ENCODE measurements around the gene PLEKHM1.
A peak's percentile ranks its signal among the peaks of the same experiment; 100 is the strongest.

Gene PLEKHM1

DNA sequence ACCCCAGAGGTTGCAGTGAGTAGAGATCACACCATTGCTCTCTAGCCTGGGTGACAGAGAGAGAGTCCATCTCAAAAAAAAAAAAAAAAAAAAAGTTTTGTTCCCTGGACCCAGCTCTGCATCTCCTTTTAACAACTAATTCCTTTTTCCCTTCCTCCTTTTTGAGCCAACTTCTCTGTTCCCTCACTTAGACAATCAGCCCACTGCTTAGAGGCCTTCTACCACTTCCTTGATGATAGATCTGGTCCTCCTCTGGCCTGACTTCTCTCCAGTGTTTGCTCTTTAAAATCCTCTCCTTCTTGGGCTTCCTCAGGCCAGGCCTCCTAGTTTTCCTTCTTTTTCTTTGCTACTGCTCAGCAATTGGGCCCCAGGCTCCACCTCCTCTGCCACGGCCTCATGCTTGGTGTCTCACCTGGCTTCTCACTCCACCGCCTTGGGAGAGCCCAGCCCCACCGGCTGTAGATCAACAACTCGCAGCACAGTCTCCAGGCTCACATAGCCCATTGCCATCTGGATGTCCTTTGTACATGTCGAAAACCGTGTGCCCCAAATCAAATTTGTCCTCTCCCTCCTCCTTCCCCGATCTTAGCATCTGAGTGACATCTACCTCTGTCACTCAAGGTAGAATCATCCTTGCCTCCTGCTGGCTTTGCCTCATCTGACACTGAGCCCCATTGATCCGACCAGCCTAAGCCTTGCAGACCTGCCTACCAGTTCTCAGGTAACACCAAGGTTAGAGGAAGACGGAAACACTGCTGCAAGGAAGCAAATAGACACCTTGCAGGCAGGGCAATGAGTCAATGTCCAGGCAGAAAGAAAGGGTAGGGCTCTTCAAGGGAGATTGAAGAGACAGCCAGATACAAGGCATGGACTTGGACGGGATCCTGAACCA, 75.3 kb downstream of the PLEKHM1 start:
- Histone ChIP-seq H3K9me3 (no peaks in the 10 kb centered on the region), H3K4me3 (ENCODE audit: low read depth in 1 of 2, low read length in 1 of 2) (no peak overlapping the region), H3K27me3 (no peaks in the 10 kb centered on the region), H3K36me3 (peaks cover 10% of the 10 kb centered on the region), H3K4me1 (ENCODE audit: control insufficient read depth in 1 of 2, insufficient read depth in 1 of 2, low read depth in 1 of 2, low read length in 1 of 2) (peaks cover 39 to 41% of the 10 kb centered on the region in 2 experiments), H3K27ac (peak overlapping the region; percentile 67)
- TF ChIP-seq, protein P1, sequence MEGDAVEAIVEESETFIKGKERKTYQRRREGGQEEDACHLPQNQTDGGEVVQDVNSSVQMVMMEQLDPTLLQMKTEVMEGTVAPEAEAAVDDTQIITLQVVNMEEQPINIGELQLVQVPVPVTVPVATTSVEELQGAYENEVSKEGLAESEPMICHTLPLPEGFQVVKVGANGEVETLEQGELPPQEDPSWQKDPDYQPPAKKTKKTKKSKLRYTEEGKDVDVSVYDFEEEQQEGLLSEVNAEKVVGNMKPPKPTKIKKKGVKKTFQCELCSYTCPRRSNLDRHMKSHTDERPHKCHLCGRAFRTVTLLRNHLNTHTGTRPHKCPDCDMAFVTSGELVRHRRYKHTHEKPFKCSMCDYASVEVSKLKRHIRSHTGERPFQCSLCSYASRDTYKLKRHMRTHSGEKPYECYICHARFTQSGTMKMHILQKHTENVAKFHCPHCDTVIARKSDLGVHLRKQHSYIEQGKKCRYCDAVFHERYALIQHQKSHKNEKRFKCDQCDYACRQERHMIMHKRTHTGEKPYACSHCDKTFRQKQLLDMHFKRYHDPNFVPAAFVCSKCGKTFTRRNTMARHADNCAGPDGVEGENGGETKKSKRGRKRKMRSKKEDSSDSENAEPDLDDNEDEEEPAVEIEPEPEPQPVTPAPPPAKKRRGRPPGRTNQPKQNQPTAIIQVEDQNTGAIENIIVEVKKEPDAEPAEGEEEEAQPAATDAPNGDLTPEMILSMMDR (IDR thresholded peaks at IDR 0.05): no peak

DNA sequence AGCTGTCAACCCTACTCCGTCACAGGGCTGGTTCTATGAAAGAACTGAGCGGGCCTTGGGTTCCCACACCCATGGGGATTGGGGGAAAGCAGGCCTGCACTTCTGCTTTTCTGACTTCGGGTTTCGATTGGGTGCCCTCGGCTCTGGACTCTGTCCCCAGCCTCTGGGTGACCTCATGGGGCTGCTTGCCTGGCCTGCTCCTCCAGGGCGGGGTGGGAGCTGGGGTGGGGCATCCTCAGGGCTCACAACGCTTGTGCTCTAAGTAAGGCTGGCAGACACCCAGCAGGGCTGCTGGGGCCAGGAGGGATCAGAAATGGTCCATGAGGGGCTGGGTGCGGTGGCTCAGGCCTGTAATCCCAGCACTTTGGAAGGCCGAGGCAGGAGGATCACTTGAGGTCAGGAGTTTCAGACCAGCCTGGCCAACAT, 77.0 kb downstream of the PLEKHM1 start:
- H3K9me3 ChIP-seq: no peaks in the 10 kb centered on the region
- peaks cover 2% of the 10 kb centered on the region for H3K36me3 ChIP-seq
- peak overlapping the region; percentile 35 for H3K27ac ChIP-seq
- TF ChIP-seq, protein P1 (IDR thresholded peaks at IDR 0.05): no peak
- H3K4me3 ChIP-seq (ENCODE audit: low read depth in 1 of 2, low read length in 1 of 2): no peak overlapping the region
- H3K4me1 ChIP-seq (ENCODE audit: control insufficient read depth in 1 of 2, insufficient read depth in 1 of 2, low read depth in 1 of 2, low read length in 1 of 2): peaks cover 47 to 54% of the 10 kb centered on the region in 2 experiments
- no peaks in the 10 kb centered on the region for H3K27me3 ChIP-seq

DNA sequence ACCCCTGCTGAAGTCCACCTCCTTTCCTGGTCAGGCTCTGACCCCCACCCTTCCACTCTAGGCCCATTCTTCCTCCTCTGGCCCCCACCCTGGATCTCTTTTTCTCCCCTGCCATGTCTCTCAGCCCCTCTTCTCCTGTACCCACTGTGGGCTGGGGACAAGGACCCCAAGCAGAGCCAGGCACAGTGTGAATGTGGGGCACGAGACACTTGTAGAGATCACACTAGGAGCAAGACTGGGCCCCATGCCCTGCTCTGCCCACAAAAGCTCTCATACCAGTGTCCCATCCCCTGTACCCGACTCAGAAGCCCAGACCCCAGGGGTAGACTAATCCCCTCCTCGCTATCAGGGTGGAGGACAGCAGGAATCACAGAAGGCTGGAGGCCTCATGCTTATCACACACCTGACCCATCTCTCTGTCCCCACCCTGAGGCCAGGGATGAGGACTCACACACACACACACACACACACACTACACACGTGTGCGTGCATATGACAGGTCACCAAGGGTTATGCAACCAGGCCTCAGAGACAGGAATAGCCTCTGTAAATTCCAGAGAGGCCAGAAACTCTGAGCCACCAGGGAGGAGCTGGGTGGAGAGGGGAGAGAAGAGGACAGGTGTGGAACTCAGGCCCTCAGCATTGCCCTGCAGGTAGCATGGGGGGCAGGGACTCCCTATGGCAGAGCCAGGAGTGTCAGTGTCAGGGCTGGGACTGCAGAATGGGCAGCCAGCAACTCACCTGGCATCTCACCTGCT, 79.0 kb downstream of the PLEKHM1 start:
- Histone ChIP-seq H3K27ac (peak overlapping the region; percentile 97), H3K27me3 (no peaks in the 10 kb centered on the region), H3K4me3 (ENCODE audit: low read depth in 1 of 2, low read length in 1 of 2) (peak overlapping the region; percentile 88 to 94), H3K4me1 (ENCODE audit: control insufficient read depth in 1 of 2, insufficient read depth in 1 of 2, low read depth in 1 of 2, low read length in 1 of 2) (peaks cover 67 to 74% of the 10 kb centered on the region in 2 experiments), H3K9me3 (no peaks in the 10 kb centered on the region), H3K36me3 (peaks cover 4% of the 10 kb centered on the region)
- TF ChIP-seq, protein P1 (IDR thresholded peaks at IDR 0.05): no peak

DNA sequence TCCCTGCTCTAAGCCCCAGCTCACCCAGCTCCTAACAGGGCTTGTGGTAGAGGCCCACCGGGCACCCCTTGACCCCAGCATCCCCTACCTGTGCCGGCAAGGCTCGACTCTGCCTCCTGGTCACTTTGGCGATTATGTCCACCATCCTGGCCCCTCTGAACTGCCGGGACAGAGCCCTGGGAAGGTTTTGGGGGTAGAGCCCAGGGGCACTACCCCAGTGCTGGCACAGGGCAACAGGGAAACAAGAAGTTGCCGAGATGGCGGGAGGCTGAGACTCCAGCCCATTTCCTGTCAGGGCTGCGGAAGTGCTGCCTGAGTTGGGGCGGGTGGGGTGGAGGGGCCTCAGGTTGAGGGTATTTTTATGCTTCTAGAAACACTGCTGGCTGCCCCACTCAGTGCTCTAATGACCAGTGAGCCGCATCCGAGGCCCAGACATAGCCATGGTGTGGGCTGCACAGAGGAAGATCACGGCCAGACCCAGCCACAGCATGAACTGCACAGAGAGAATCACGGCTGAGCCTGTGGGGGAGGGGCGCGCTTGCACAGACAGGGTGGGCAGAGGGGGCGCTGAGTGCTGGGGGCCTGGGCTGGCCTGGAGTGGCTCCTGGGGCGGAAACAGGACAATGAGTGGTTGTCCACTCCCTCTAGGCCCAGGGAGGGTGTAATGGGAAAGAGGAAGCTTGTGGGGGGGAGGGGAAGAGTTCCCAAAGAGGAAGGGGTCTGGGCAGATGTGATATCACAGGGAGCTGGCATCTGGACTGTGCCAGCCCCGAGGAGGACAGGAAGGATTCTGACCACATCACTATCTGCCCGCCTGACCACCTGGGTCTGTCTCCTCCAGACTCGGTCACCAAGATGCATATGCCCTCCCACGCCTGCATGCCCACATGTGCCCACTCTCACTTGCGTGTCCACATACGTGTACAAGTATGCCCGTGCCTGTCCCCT, 80.1 kb downstream of the PLEKHM1 start:
- Histone ChIP-seq H3K4me3 (ENCODE audit: low read depth in 1 of 2, low read length in 1 of 2) (peak overlapping the region; percentile 88 to 94), H3K27me3 (no peaks in the 10 kb centered on the region), H3K36me3 (peaks cover 15% of the 10 kb centered on the region), H3K9me3 (no peaks in the 10 kb centered on the region), H3K4me1 (ENCODE audit: control insufficient read depth in 1 of 2, insufficient read depth in 1 of 2, low read depth in 1 of 2, low read length in 1 of 2) (peaks cover 76 to 81% of the 10 kb centered on the region in 2 experiments), H3K27ac (peak overlapping the region; percentile 97)
- TF ChIP-seq, protein P1 (IDR thresholded peaks at IDR 0.05): no peak

DNA sequence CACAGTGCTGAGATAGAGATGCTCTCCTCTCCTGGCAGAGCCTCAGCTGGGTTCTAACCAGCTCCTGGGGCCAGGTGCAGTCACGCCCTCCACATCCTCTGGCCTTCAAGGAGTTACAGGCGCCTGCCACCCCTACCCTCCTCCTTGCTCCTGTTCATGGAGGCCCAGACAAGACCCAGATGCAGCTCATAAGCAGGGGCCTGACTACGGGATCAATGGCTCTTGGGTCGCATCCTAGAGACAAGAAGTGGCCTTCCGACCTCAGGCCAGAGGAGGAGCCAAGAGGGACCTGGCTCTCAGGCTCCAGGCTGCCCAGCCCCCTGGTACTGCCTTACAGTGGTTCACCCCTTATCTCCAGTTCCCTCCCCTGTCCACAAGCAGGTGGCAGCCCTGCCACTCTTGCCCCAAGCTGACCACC, 80.9 kb downstream of the PLEKHM1 start:
- no peaks in the 10 kb centered on the region for H3K9me3 ChIP-seq
- H3K4me1 ChIP-seq (ENCODE audit: control insufficient read depth in 1 of 2, insufficient read depth in 1 of 2, low read depth in 1 of 2, low read length in 1 of 2): peaks cover 70 to 75% of the 10 kb centered on the region in 2 experiments
- H3K27ac ChIP-seq: peak overlapping the region; percentile 97
- no peaks in the 10 kb centered on the region for H3K27me3 ChIP-seq
- TF ChIP-seq, protein P1 (IDR thresholded peaks at IDR 0.05): no peak
- H3K36me3 ChIP-seq: peaks cover 23% of the 10 kb centered on the region
- H3K4me3 ChIP-seq (ENCODE audit: low read depth in 1 of 2, low read length in 1 of 2): peak overlapping the region; percentile 88 to 94
